Neural cell (in vitro differentiated cells): ENCODE measurements around the gene RBM34. TPM values are rescaled to one million over a fixed set of nuclear protein-coding genes. Genes with fewer than 3 reads are reported as not detected.
"Not testable (repeated sequence)": the region's sequence is repeated elsewhere in the genome, so short reads cannot be mapped to it uniquely, and the experiment has no call there.

Experiments used
- H2AFZ ChIP-seq: fragments of 200-600, 300-800 bp; sonication (generic), shearing (Covaris generic); 2 replicates; pipeline ENCODE4 v1.6.0; 2014; ENCODE audit warnings: low read depth, mild to moderate bottlenecking, antibody characterized with exemption, low read length, moderate library complexity
- H3F3A ChIP-seq: fragments of 200-600 bp; shearing (Covaris generic); 2 replicates; pipeline ENCODE4 v1.6.1; 2016; ENCODE audit warnings: mild to moderate bottlenecking, moderate library complexity, mixed read lengths, antibody characterized with exemption, low read length; ENCODE audit not compliant: insufficient read depth, poor library complexity, severe bottlenecking
- H3K27ac ChIP-seq: fragments of 200-600, 300-800 bp; sonication (generic), shearing (Covaris generic); 2 replicates; pipeline ENCODE4 v1.5.1; 2014; ENCODE audit warnings: mild to moderate bottlenecking, low read length, moderate library complexity
- H3K27me3 ChIP-seq: fragments of 300-800, 200-600 bp; sonication (generic), shearing (Covaris generic); 2 replicates; pipeline ENCODE4 v1.6.0; 2014; ENCODE audit warnings: mild to moderate bottlenecking, low read depth, low read length, moderate library complexity; ENCODE audit not compliant: insufficient read depth
- H3K36me3 ChIP-seq: fragments of 300-800, 200-600 bp; sonication (generic), shearing (Covaris generic); 2 replicates; pipeline ENCODE4 v1.5.1; 2014; ENCODE audit warnings: mild to moderate bottlenecking, antibody characterized with exemption, low read length, moderate library complexity; ENCODE audit not compliant: insufficient read depth
- H3K4me2 ChIP-seq: fragments of 300-800, 200-600 bp; sonication (generic), shearing (Covaris generic); 2 replicates; pipeline ENCODE4 v1.6.0; 2014; ENCODE audit warnings: mild to moderate bottlenecking, low read length
- H3K4me3 ChIP-seq: fragments of 300-800, 200-600 bp; sonication (generic), shearing (Covaris generic); 2 replicates; pipeline ENCODE4 v1.5.1; 2014; ENCODE audit warnings: mild to moderate bottlenecking, low read length, moderate library complexity
- H3K79me2 ChIP-seq: fragments of 200-600 bp; shearing (Covaris generic); replicated peaks from 2 replicates; pipeline ENCODE4 v1.6.0; 2014; ENCODE audit warnings: mild to moderate bottlenecking, low read length, moderate library complexity; ENCODE audit not compliant: insufficient read depth
- H3K9ac ChIP-seq: fragments of 300-800, 200-600 bp; sonication (generic), shearing (Covaris generic); 2 replicates; pipeline ENCODE4 v1.6.1; 2016; ENCODE audit warnings: mild to moderate bottlenecking, low read length, mixed read lengths
- H3K9me2 ChIP-seq: fragments of 200-600 bp; shearing (Covaris generic); 2 replicates; pipeline ENCODE4 v1.6.1; 2016; ENCODE audit warnings: mild to moderate bottlenecking, low read length, mixed read lengths; ENCODE audit not compliant: insufficient read depth
- H3K9me3 ChIP-seq: fragments of 200-600, 300-800 bp; sonication (generic), shearing (Covaris generic); 2 replicates; pipeline ENCODE4 v1.6.1; 2016; ENCODE audit warnings: mild to moderate bottlenecking, mixed run types, low read length, moderate library complexity, mixed read lengths
- H4K20me1 ChIP-seq: fragments of 200-600 bp; shearing (Covaris generic); 2 replicates; pipeline ENCODE4 v1.6.1; 2016; ENCODE audit warnings: mild to moderate bottlenecking, mixed run types; ENCODE audit not compliant: insufficient read depth
- CTCF ChIP-seq: fragments of 450-650 bp; IDR thresholded peaks from 2 replicates; pipeline ENCODE4 v1.5.1; 2014; ENCODE audit warnings: antibody characterized with exemption, mild to moderate bottlenecking, moderate library complexity; ENCODE audit not compliant: poor library complexity, severe bottlenecking
- EP300 ChIP-seq: fragments of 450-650 bp; conservative IDR thresholded peaks from 2 replicates; pipeline ENCODE4 v1.6.1; 2014; ENCODE audit warnings: antibody characterized with exemption, mild to moderate bottlenecking, moderate library complexity; ENCODE audit not compliant: poor library complexity, severe bottlenecking
- EZH2 ChIP-seq: fragments of 200-600, 300-800 bp; shearing (Covaris generic), sonication (generic); IDR thresholded peaks from 2 replicates; pipeline ENCODE4 v1.6.1; 2014; ENCODE audit warnings: antibody characterized with exemption, low read length, borderline replicate concordance, mild to moderate bottlenecking; ENCODE audit not compliant: insufficient read depth, poor library complexity, severe bottlenecking
- MXI1 ChIP-seq: fragments of 450-650 bp; conservative IDR thresholded peaks from 2 replicates; pipeline ENCODE4 v1.6.1; 2014; ENCODE audit warnings: antibody characterized with exemption, mild to moderate bottlenecking; ENCODE audit not compliant: poor library complexity, severe bottlenecking
- POLR2AphosphoS5 ChIP-seq: IDR thresholded peaks from 2 replicates; pipeline ENCODE4 v1.6.1; 2012
- RAD21 ChIP-seq: fragments of 450-650 bp; conservative IDR thresholded peaks from 2 replicates; pipeline ENCODE4 v1.6.1; 2014; ENCODE audit warnings: antibody characterized with exemption, mild to moderate bottlenecking, moderate library complexity
- REST ChIP-seq: IDR thresholded peaks from 2 replicates; pipeline ENCODE4 v1.6.1; 2012; ENCODE audit warnings: borderline replicate concordance
- SMC3 ChIP-seq: fragments of 450-650 bp; conservative IDR thresholded peaks from 2 replicates; pipeline ENCODE4 v1.6.1; 2014; ENCODE audit warnings: antibody characterized with exemption, mild to moderate bottlenecking, moderate library complexity; ENCODE audit not compliant: poor library complexity
- TAF1 ChIP-seq: IDR thresholded peaks from 2 replicates; pipeline ENCODE4 v1.6.1; 2012; ENCODE audit warnings: low read depth
- polyA plus RNA-seq: library from polyadenylated mRNA; depleted of rRNA; stranded (reverse); fragments of >200 nt; gene quantifications from 2 replicates; pipeline ENCODE4 v1.2.3, GENCODE V29; 2014

RBM34 gene
- polyA plus RNA-seq, 1 donor from 2014 or later = 128 TPM

GRCh38 chr1:235098547-235098946, 62.5 kb downstream of the RBM34 start:
- no peak overlapping the region for H3K4me2 ChIP-seq
- H3F3A ChIP-seq = no peaks in the 10 kb centered on the region
- no peaks in the 10 kb centered on the region for H3K9me3 ChIP-seq
- H3K27ac ChIP-seq = no peak overlapping the region
- no peaks in the 10 kb centered on the region for H3K27me3 ChIP-seq
- TF ChIP-seq TAF1 (no peak), EZH2 (no peak), REST (no peak), POLR2AphosphoS5 (no peak), RAD21 (no peak), EP300 (no peak), MXI1 (no peak), CTCF (no peak), SMC3 (no peak)
- H2AFZ ChIP-seq = no peak overlapping the region
- no peak overlapping the region for H3K4me3 ChIP-seq
- H3K9me2 ChIP-seq = no peaks in the 10 kb centered on the region
- H3K9ac ChIP-seq = no peak overlapping the region
- H4K20me1 ChIP-seq = no peaks in the 10 kb centered on the region
- no peaks in the 10 kb centered on the region for H3K79me2 ChIP-seq
- no peaks in the 10 kb centered on the region for H3K36me3 ChIP-seq

DNA sequence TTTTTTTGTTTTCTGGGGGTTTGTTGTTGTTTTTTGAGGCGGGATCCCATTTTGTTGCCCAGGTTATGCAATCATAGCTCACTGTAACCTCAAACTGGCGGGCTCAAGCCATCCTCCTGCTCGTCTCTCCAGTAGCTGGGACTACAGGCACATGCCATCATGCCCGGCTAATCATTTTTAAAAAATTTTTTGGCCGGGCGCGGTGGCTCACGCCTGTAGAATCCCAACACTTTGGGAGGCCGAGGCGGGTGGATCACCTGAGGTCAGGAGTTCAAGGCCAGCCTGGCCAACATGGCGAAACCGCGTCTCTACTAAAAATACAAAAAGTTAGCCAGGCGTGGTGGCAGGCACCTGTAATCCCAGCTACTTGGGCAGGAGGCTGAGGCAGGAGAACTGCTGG, 63.5 kb downstream of the RBM34 start:
- not testable (repeated sequence) for H3K79me2 ChIP-seq, H3K9ac ChIP-seq, H3K9me2 ChIP-seq, H4K20me1 ChIP-seq, H3K9me3 ChIP-seq, H3K27me3 ChIP-seq, H2AFZ ChIP-seq, H3K4me3 ChIP-seq, H3K36me3 ChIP-seq, H3K4me2 ChIP-seq, H3K27ac ChIP-seq, H3F3A ChIP-seq

DNA sequence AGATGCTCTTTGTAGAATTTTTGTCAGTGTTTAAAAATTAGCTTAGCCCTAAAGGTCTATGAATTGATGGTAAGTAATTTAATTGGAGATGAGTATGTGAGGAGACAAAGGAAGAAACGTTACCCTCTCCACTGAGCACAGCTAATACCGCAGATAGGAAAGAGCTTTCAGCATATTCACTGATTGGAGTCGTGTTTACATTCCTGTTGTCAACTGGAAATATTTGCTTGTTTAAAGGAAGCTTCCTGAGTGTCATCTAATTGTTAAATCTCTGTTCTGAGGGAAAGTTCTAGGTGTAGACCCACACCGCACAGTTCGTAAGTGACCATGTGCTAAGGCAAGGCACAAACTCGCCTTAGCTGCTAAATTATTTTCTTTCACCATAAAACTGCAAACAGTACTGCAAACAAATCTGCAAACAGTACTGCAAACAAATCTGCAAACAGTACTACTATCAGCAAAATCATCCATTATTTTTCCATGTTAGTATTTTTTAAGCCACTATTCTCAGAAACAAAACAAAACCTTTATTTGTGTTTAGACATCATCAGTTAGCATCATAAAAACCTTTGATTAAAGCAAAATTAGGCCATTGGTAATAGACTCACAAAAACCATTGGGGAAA, 65.0 kb downstream of the RBM34 start:
- Histone ChIP-seq H3K27me3 (no peaks in the 10 kb centered on the region), H4K20me1 (no peaks in the 10 kb centered on the region), H3K79me2 (no peaks in the 10 kb centered on the region), H3F3A (no peaks in the 10 kb centered on the region), H2AFZ (no peak overlapping the region), H3K4me3 (no peak overlapping the region), H3K4me2 (no peak overlapping the region), H3K27ac (no peak overlapping the region), H3K9me3 (no peaks in the 10 kb centered on the region), H3K9ac (no peak overlapping the region), H3K9me2 (no peaks in the 10 kb centered on the region), H3K36me3 (no peaks in the 10 kb centered on the region)
- TF ChIP-seq MXI1 (no peak), TAF1 (no peak), EP300 (no peak), EZH2 (no peak), POLR2AphosphoS5 (no peak), REST (no peak), CTCF (no peak), RAD21 (no peak), SMC3 (no peak)
